GM19468 (cell line): ENCODE data around the gene GEN1.

ENCODE experiments used
- ATAC-seq: cut with Tn5 transposase; IDR thresholded peaks from one replicate; pipeline ENCODE4 v1.9.1; 2021; ENCODE audit warnings: mild to moderate bottlenecking, moderate library complexity, moderate number of reproducible peaks; ENCODE audit not compliant: unreplicated experiment; ENCODE audit errors: extremely low read depth

Gene GEN1

GRCh38 chr2:17793803-17794354, 39.9 kb downstream of the GEN1 start:
- no peak for ATAC-seq

DNA sequence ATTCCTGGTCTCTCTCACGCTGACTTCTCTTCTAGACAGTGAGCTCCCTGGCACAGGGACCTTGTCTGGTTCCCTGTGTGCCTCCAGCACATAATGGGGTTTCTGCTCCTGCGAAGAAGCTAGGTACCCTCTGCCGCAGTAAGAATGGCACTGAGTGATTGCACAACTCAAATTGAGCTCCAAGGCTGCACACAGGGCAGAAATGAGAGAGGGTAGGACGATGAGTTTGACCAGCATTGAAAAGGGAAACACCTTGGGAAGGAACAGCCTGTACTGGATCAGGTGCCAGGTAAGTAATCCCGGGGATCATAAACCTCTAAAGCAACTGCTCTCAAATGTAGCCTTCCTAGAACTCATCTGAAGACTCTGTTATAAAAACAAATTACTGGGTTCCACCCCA, 41.4 kb downstream of the GEN1 start:
- no peak for ATAC-seq

- ATAC-seq, result no peak
Observed at GRCh38 chr2:17798338-17798737, 44.4 kb downstream of the GEN1 start.

- no peak for ATAC-seq
Observed at GRCh38 chr2:17799301-17800120, 45.6 kb downstream of the GEN1 start.

- no peak for ATAC-seq
Observed at GRCh38 chr2:17800219-17800618, 46.3 kb downstream of the GEN1 start.

- ATAC-seq, result no peak
Observed at GRCh38 chr2:17800693-17801458, 46.9 kb downstream of the GEN1 start.

GRCh38 chr2:17803497-17803896, 49.6 kb downstream of the GEN1 start:
- no peak for ATAC-seq

DNA sequence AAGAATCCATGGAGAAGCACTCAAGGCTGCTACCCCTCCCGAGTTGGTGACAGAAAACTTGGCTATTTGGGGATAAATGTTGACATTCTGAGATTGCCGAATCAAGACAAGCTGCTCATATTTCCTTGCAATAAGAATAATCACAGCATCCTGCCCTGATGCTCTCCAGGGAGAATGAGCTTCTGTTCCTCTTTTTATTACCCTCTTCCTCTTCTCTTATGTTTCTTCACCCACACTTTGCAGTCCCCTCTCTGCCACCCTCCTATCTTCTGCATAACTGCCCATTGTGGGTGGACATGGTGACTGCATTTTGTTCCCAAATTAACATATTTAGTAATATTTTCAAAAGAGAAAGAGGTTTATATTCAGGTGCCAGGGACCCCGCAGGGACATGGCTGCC, 50.4 kb downstream of the GEN1 start:
- ATAC-seq, result no peak

DNA sequence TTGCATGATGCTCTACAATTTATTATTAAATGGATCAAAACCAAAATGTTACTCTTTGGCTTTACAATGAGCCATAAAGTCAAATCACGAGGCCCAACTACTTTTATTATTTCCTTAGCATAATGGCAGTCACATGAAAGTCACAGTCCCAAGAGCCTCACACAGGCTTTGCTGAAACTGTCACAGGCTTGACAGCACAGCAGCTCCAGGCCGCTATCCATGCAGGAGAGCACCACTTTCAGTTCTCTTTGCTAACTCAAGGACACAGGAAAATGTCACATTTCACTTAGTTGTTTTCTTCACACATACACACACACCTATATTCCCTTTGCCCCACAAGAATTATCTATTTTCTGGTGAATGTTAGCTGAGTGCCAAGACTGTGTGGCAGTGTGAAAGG, 51.2 kb downstream of the GEN1 start:
- no peak for ATAC-seq

GRCh38 chr2:17805717-17806363, 51.9 kb downstream of the GEN1 start:
- no peak for ATAC-seq

DNA sequence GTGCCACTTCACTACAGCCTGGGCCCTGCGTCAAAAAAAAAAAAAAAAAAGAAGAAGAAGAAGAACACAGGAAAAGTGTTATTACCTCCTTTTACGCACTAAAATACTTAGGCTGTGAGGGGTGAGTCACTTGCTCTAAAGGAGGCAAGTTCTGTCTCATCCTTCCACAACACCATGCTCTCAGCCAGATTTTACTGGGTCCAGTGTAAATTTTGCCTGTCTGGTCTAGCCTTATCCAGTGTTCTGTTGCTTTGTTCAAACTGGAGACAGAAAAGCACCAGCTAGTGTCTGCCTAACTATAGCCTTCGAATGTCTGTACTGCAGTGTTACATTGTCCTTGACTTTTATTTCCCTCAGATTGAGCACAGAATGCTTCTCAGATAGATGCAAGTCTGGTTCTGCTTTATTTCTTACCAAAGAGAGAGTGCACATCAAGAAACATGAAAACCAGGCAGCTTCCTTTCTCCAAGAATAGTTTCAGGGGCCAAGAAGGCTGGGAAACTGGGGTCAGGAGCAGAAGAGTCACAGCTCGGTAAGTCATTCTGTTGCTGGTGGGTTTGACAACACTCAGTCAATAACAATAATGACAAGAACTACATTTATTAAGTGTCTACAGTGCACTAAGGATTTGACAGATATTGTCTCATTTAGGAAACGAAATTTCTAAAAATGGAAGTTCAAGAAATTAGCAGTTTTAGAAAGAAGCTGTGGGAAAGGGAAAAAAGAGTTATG, 59.2 kb downstream of the GEN1 start:
- ATAC-seq, result peak; percentile 16

DNA sequence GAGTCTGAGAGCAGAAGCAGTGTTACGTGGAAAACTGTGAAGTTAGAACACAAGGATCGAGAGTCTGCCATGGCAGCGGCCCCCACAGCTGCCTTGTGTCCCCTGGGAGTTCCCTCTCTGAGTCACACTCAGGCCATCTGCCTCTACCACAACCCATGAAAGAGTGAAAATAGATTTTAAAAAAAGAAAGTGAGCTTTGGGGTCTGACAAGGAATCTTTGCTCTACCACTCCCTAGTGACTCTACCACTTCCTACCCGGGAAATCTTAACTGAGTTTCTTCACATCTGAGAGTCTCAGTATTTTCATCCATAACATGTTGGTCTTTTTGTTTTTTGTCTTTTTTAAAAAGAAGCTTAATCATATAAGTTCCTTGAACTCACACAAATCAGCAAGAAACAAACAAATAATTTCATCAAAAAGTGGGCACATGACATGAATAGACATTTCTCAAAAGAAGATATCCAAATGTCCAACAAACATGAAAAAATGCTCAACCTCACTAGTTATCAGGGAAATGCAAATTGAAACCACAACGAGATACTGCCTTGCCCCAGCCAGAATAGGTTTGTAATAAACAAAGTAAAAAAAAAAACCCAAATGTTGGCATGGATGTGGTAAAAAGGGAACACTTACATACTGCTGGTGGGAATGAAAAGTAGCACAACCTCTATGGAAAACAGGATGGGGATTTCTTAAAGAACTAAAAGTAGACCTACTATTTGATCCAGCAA, 60.0 kb downstream of the GEN1 start:
- ATAC-seq, result peak; percentile 78

- no peak for ATAC-seq
Observed at GRCh38 chr2:17814601-17815000, 60.7 kb downstream of the GEN1 start.

- no peak for ATAC-seq
Observed at GRCh38 chr2:17815468-17816184, 61.7 kb downstream of the GEN1 start.

DNA sequence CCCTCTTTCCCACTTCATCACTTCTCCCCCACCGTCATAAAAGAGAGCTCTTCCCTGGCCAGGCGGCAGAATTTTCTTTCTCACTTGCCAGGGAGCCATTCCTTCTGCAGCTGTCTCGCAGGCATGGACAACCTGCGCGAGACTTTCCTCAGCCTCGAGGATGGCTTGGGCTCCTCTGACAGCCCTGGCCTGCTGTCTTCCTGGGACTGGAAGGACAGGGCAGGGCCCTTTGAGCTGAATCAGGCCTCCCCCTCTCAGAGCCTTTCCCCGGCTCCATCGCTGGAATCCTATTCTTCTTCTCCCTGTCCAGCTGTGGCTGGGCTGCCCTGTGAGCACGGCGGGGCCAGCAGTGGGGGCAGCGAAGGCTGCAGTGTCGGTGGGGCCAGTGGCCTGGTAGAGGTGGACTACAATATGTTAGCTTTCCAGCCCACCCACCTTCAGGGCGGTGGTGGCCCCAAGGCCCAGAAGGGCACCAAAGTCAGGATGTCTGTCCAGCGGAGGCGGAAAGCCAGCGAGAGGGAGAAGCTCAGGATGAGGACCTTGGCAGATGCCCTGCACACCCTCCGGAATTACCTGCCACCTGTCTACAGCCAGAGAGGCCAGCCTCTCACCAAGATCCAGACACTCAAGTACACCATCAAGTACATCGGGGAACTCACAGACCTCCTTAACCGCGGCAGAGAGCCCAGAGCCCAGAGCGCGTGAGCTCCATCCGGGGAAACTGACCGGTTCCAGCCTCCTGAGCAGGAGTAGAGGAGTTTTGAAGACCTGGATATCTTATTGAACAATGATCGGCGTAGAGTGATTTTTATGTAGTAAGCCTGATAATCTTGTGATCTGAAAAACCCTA, 62.7 kb downstream of the GEN1 start, which contains the start of gene MSGN1:
MSGN1 (plus strand) TSS at position 65 of the 850 bp plus-strand sequence; CDS start at position 124, 59 bp downstream.
- no peak for ATAC-seq

- ATAC-seq, result no peak
Observed at GRCh38 chr2:17818235-17818815, 64.4 kb downstream of the GEN1 start.

- ATAC-seq, result no peak
Observed at GRCh38 chr2:17821080-17821479, 67.1 kb downstream of the GEN1 start.
